ENCODE data around the gene NDUFA6. TPM values are rescaled to one million over a fixed set of nuclear protein-coding genes. Genes with fewer than 3 reads are reported as not detected.

Gene NDUFA6
- total RNA-seq, 1 experiment from 2014 or later: 80.5 TPM

- BruUV-seq (replicated peaks): no TSS peak
- no peak overlapping the region for H2AFZ ChIP-seq (ENCODE audit: low read depth, low read length, poor library complexity, severe bottlenecking)
- no peak for ATAC-seq
- POLR2A ChIA-PET: no interaction called here
- TF ChIP-seq RAD21 (IDR thresholded peaks at IDR 0.05; ENCODE audit: low read depth) (no peak), EGR1 (IDR thresholded peaks at IDR 0.05; ENCODE audit: low read depth) (no peak), JUND (IDR thresholded peaks at IDR 0.05) (no peak), YY1 (IDR thresholded peaks at IDR 0.05; ENCODE audit: extremely low read depth, insufficient replicate concordance, low read depth, low read length) (no peak), POLR2A (IDR thresholded peaks at IDR 0.05; ENCODE audit: borderline replicate concordance, extremely low read depth, insufficient read depth, insufficient read length) (no peak), SP1 (IDR thresholded peaks at IDR 0.05; ENCODE audit: low read depth) (no peak), ZNF274 (IDR thresholded peaks at IDR 0.05; ENCODE audit: low read depth, low read length) (no peak), SRF (IDR thresholded peaks at IDR 0.05; ENCODE audit: low read depth) (no peak), POLR2AphosphoS5 (IDR thresholded peaks at IDR 0.05; ENCODE audit: low read depth, low read length) (no peak), CTCF (IDR thresholded peaks at IDR 0.05 in 2 of 3, conservative IDR thresholded peaks at IDR 0.05 in 1 of 3; ENCODE audit: borderline replicate concordance in 1 of 3, insufficient read depth in 1 of 3, low read depth in 2 of 3, low read length in 2 of 3) (no peak), ATF3 (IDR thresholded peaks at IDR 0.05) (no peak), CEBPB (IDR thresholded peaks at IDR 0.05; ENCODE audit: low read depth) (no peak), ELF1 (IDR thresholded peaks at IDR 0.05; ENCODE audit: borderline replicate concordance, low read depth) (no peak), TCF7L2 (IDR thresholded peaks at IDR 0.05; ENCODE audit: borderline replicate concordance, extremely low read depth, insufficient read depth, insufficient read length) (no peak)
- RAD21 ChIA-PET (ENCODE audit: low non-redundant PET in 1 of 2, low total read pairs in 2 of 2, uncharacterized antibody in 2 of 2, unreplicated experiment in 2 of 2): no interaction called here
- no peak overlapping the region for H3K27ac ChIP-seq (ENCODE audit: low read depth, low read length)
- H3K4me1 ChIP-seq (ENCODE audit: control insufficient read depth in 1 of 2, insufficient read depth in 2 of 2, low read length in 2 of 2): peaks cover 12 to 20% of the 10 kb centered on the region in 2 experiments
- H3K79me2 ChIP-seq (ENCODE audit: insufficient read depth, low read length): no peaks in the 10 kb centered on the region
- H3K9me3 ChIP-seq (ENCODE audit: control insufficient read depth in 1 of 2, insufficient read depth in 1 of 2, low read depth in 1 of 2, low read length in 2 of 2): no peaks in the 10 kb centered on the region
- intact Hi-C loops (cut with micrococcal nuclease): no loop called here
- no peak overlapping the region for H3K4me3 ChIP-seq (replicated peaks in 1 of 2; ENCODE audit: low read depth in 1 of 2, low read length in 2 of 2)
- CTCF ChIA-PET: no interaction called here
- H3K27me3 ChIP-seq (ENCODE audit: insufficient read depth, low read length): no peaks in the 10 kb centered on the region
- no peaks in the 10 kb centered on the region for H4K20me1 ChIP-seq (ENCODE audit: insufficient read depth)
- no peak for DNase-seq (ENCODE audit: low read depth, low spot score)
- H3K4me2 ChIP-seq (ENCODE audit: low read length): no peak overlapping the region
- no peak overlapping the region for H3K9ac ChIP-seq (ENCODE audit: low read length)
- peaks cover 3 to 4% of the 10 kb centered on the region in 2 experiments; a peak in 3 of 4 replicates for H3K36me3 ChIP-seq (ENCODE audit: control insufficient read depth in 1 of 2, insufficient read depth in 2 of 2, low read length in 2 of 2)
- no peaks in the 10 kb centered on the region for H3K9me2 ChIP-seq (ENCODE audit: insufficient read depth)
These were observed 22.3 kb downstream of the NDUFA6 start for GRCh38 chr22:42068291-42068690.
